CD4-positive, alpha-beta T cell treated with Interleukin-17A for 1 hour (primary cell): ENCODE data around the gene PLCD3.
A peak's percentile ranks its signal among the peaks of the same experiment; 100 is the strongest.

Source experiments
- DNase-seq: peaks from one replicate; pipeline ENCODE4 v3.0.0-alpha.2; 2020

PLCD3 gene

DNA sequence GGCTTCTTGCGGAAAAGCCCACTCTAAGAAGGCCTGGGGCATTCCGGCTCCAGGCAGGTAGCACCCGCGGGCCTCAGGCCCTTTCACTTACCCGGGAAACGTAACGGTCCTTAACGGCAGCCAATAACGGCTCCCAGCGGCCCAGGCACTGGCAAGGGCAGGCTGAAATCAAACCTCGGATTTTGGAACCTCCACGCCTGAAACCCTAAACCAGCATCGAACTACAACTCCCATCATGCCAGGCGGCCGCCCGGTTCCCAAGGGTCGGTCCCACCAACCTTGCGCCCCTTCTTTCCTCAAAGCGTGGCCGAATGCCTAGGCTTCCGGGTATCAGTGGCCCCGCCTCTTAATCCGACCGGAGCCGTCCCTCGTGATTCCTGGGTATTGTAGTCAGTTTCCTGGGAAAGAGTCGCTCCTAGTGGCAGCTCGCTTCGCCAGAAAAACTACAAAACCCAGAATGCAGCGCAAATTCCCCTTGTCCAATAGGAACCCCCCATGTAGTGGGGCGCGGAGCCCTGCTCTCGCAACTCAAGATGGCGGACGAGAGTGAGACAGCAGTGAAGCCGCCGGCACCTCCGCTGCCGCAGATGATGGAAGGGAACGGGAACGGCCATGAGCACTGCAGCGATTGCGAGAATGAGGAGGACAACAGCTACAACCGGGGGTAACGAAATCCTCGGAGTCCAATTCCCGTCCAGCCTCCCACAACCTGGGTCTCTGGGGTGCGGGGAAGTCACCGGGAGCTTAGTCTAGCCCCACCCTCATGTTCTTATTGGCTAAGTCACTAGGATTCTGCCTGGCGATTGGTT lies 71.3 kb downstream of the PLCD3 start, which contains the start of gene NMT1:
Gene NMT1, plus strand, starts transcription at position 521 of the 809 bp plus-strand sequence. Its CDS starts 13 bp downstream, at position 534.
- peak; percentile 99 for DNase-seq

DNA sequence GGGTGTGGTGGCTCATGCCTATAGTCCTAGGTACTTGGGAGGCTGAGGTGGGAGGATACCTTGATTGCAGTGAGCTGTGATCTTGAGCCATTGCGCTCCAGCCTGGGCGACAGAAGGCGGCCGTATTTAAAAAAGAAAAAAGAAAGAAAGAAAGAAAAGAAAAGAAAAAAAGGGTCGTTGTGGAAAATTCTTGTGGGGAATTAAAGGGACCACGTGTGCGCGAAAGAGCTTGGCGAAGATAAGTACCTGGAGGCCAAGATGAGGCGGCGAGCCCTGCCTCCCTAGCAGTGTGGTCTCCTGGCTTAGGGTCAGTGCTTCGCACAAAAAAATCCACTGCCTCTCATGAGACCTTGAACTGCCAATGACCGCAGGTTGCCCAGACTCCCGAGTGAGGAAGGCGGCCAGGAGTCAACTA lies 71.9 kb downstream of the PLCD3 start:
- peak; percentile 2 for DNase-seq
